HG02973 (cell line): ENCODE measurements around the gene RMRP.

Source experiments
- ATAC-seq: cut with Tn5 transposase; IDR thresholded peaks from one replicate; pipeline ENCODE4 v1.9.1; 2021; ENCODE audit warnings: moderate library complexity; ENCODE audit not compliant: unreplicated experiment

The RMRP gene

GRCh38 chr9:35687306-35687705 is 29.5 kb upstream of the RMRP start:
- ATAC-seq = no peak

- no peak for ATAC-seq
These were observed 28.7 kb upstream of the RMRP start for GRCh38 chr9:35686222-35687203.

GRCh38 chr9:35685506-35685905 is 27.7 kb upstream of the RMRP start:
- no peak for ATAC-seq

GRCh38 chr9:35684921-35685320 is 27.1 kb upstream of the RMRP start:
- ATAC-seq = no peak

GRCh38 chr9:35683323-35683722 is 25.5 kb upstream of the RMRP start:
- ATAC-seq = no peak

GRCh38 chr9:35682520-35683315 is 24.9 kb upstream of the RMRP start:
- no peak for ATAC-seq

- ATAC-seq = no peak
These were observed 24.2 kb upstream of the RMRP start for GRCh38 chr9:35682051-35682450.

- no peak for ATAC-seq
These were observed 23.7 kb upstream of the RMRP start for GRCh38 chr9:35681341-35682002.

GRCh38 chr9:35680331-35681105 is 22.7 kb upstream of the RMRP start:
- peak; percentile 45 for ATAC-seq

GRCh38 chr9:35679766-35680330 is 22.0 kb upstream of the RMRP start:
- no peak for ATAC-seq

GRCh38 chr9:35679091-35679490 is 21.3 kb upstream of the RMRP start:
- ATAC-seq = no peak

- ATAC-seq = no peak
These were observed 18.0 kb upstream of the RMRP start for GRCh38 chr9:35675732-35676392.

- no peak for ATAC-seq
These were observed 17.4 kb upstream of the RMRP start for GRCh38 chr9:35675204-35675603.

GRCh38 chr9:35674025-35674361 is 16.2 kb upstream of the RMRP start:
- no peak for ATAC-seq

- ATAC-seq = no peak
These were observed 15.6 kb upstream of the RMRP start, which contains the start of gene CA9 for GRCh38 chr9:35673132-35674024. CA9 (plus strand) TSS chr9:35673928; CDS start chr9:35673960, 32 bp downstream.

GRCh38 chr9:35669331-35670145 is 11.7 kb upstream of the RMRP start:
- ATAC-seq = no peak

- no peak for ATAC-seq
These were observed 10.1 kb upstream of the RMRP start for GRCh38 chr9:35667939-35668338.

GRCh38 chr9:35666549-35666948 is 8.7 kb upstream of the RMRP start:
- no peak for ATAC-seq
